GM19467 (cell line): ENCODE measurements around the gene ZSWIM6.

Experiments
- ATAC-seq: cut with Tn5 transposase; IDR thresholded peaks from one replicate; pipeline ENCODE4 v1.9.1; 2021; ENCODE audit warnings: mild to moderate bottlenecking, moderate library complexity; ENCODE audit not compliant: unreplicated experiment

The ZSWIM6 gene

DNA sequence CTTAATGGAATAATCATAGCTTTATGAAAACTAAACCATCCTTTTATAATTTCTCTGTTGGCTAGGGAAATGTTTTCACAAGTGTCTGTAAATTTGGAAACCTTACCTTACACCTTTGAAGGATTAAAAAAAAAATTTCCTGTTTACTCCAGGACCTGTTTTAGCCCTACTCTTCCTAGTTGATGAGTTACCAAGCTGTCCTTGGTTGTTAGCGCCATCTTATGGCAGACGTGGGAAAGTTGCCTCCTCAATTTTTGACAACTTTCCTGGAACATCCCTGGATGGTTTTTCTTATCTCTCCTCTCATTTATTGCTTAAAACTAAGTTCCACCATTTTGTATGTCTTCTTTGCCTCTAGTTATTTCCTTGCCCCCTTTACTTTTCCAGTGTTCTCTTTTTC lies 25.7 kb downstream of the ZSWIM6 start:
- no peak for ATAC-seq

DNA sequence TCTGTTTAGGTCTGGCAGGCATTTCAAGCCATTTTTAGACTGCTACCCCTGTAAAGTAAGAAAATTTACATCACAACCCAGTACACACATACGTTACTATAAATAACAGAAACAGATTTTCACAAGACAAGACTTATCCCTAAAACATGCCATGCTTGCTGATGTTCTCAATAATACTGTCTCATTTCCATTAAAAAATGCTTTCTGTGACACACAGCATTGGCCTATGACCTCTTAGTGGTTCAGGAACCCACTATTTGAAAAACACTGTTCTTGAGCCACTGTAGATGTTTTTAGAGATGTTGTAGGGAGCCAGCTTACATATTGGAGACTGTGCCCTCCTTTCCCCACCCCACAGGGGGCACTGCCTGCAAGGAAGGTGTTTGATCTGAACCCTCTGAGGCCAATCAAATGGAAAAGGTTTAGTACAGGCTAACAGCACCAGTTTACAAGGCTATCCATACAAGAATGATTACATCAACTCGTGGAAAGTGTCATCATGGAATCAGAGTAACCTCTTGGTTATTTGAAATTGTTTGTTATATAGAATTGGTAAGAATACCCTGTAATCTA lies 30.8 kb downstream of the ZSWIM6 start:
- no peak for ATAC-seq

DNA sequence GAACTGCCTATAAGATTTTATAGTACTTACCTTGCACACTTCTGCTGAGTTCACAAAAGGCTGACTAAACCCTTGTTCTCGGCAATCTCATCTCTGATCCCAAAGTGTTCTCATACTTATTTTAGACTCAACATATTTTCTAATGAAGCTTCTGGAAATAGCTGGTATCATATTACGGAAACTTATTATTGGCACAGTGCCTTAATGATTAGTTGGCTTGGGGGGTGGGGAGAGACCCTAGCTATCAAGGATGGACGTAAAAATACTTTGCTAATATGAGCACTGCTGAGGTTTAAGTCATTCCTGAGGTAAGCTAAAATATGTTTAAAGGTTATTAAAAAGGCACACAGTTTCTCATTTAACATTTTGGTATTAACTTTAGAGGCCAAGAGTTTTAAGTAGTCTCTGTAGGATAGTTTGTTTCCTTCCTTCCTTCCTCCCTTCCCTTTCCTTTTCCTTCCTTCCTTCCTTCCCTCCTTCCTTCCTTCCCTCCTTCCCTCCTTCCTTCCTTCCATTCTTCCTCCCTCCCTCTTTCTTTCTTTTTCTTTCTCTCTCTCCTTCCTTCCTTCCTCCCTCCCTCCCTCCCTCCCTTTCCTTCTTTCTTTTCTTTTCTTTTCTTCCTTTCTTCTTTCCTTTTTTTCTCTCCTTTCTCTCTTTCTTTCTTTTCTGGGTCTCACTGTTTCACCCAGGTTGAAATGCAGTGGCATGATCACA lies 31.5 kb downstream of the ZSWIM6 start:
- ATAC-seq, result no peak

GRCh38 chr5:61366497-61367240 lies 34.6 kb downstream of the ZSWIM6 start:
- no peak for ATAC-seq

- ATAC-seq, result no peak
These were observed 38.4 kb downstream of the ZSWIM6 start for GRCh38 chr5:61370506-61370905.

DNA sequence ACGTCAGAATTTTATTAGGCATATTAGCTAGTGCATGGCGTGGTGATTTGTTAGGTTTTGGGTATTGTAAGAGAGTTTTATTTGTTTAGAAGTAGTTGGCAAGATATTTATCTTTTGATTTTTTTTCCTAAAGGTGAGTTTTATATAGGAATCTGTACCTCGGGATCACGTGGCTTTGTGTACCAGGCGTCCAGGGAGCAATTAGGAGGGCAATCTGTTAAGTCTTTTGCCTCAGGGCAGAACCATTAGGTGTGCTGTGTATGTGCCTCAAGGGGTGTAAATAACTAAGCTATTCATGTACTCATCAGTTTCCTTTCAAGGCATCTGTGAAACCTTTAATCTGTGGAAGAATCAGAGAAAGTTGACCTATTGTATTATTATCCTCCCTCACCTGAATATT lies 39.4 kb downstream of the ZSWIM6 start:
- ATAC-seq, result no peak

- no peak for ATAC-seq
These were observed 47.6 kb downstream of the ZSWIM6 start for GRCh38 chr5:61379677-61380076.

DNA sequence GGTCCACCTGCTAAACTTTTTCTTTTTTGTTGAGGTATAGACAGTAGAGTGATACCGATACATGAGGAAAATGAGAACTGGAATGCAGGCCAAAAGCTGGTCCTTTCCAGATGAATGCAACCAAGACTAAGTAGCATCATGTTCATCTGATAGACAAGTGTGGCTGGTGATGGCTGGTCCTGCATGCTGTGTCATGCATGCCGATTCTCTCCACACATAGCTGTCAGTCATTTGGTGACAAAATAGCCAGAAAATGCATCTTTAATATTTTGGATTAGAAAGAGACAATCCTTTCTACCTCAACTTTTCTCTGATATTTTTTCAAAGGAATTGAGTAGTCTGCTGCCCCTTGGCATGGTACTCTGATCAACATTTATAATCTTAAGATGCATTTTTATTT lies 49.9 kb downstream of the ZSWIM6 start:
- no peak for ATAC-seq

- ATAC-seq, result no peak
These were observed 53.6 kb downstream of the ZSWIM6 start for GRCh38 chr5:61385627-61386026.

- no peak for ATAC-seq
These were observed 54.2 kb downstream of the ZSWIM6 start for GRCh38 chr5:61386045-61386800.

DNA sequence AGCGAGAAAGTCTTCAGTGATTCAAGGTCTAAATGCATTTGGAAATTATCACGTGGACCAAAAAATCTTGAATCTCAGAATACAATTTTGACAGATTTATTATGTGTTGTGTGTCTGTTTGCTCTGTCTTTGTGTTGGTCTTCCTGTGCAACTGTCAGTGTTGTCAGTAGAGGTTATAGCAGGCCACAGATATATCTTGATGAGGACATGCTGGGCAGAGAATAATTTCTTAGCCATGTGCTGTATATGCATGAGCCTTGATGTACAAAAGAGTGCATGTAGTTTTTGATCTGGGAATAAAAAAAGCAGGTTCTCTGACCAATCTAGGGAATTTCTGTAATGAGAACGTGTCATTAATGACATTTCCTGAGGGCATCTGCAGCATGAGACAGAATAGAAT lies 57.6 kb downstream of the ZSWIM6 start:
- no peak for ATAC-seq

DNA sequence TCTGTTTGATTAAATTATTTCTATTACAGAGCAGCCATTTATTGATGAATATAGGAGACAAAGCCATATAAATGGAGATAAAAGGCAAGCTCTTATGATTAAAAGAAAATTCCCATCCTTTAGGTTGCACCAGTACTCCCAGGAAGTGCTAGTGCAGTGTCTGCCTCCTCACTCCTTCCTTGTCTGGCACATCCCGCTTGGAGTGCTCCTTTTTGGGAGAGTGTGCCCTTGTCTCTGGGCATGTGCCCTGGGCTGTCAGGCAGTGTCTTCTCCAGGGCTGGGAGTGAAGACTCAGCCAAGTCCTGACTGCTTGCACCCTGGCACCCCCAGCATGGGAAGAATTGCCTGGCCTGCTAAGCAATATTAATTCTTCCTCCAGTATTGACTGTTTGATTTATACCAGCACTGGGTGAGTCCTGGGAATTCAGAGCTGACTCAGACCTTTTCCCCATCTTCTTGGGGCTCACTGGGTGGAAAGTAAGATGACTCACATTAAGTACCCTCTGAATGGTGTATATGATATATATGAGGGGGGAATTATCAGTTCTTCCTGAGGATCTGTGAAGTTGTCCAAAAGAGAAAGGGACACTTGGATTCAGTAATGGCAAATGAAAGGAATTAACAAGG lies 62.1 kb downstream of the ZSWIM6 start:
- ATAC-seq, result no peak

DNA sequence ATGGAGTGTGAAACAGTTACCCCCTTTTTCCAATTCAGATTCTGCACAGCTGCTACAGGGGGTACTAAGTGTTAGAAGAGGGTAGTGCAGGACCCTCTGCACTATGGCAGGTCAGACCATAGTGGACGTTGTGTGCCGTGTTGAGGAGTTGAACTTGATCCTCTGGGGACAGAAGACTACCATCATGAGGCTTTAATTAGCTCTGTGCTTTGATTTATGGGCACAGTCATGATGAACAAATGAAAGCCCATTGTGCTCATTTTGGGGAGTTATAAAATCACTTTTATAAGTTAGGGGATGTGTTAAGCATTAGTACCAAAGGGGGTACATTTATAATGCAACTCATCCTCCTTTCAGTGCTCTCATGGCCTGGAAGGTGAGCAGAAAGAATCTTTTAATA lies 62.7 kb downstream of the ZSWIM6 start:
- ATAC-seq, result no peak

GRCh38 chr5:61397238-61397637 lies 65.2 kb downstream of the ZSWIM6 start:
- ATAC-seq, result no peak

- no peak for ATAC-seq
These were observed 65.9 kb downstream of the ZSWIM6 start for GRCh38 chr5:61397937-61398336.

GRCh38 chr5:61398440-61398839 lies 66.4 kb downstream of the ZSWIM6 start:
- ATAC-seq, result no peak

GRCh38 chr5:61399679-61400078 lies 67.6 kb downstream of the ZSWIM6 start:
- no peak for ATAC-seq

- no peak for ATAC-seq
These were observed 69.7 kb downstream of the ZSWIM6 start for GRCh38 chr5:61401726-61402125.

DNA sequence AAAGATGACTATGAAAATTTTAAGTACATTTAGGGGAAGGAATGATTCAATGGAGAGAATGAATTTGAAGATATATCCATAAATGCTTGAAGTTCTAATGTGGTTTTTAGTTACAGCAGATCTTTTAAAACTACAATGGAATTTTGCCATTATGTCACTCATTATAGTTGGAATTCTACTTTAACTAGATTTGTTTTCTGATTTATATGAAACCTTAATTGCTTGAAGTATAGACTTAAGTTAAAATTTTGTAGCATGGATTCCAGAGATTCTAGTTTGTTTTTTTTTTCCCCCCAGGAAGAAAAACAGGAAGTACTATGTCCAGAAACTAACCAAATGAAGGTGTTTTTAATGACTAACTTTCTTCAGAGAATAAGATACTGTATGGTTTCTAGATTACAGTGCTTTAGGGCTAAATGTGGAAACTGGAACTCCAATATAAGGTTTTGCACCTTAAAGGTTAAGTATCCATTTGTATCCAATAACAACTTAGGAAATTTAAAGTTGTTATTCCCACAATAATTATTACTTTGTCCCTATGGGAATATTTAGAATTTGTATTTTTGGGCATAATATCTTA lies 70.3 kb downstream of the ZSWIM6 start:
- ATAC-seq, result no peak

GRCh38 chr5:61402970-61403900 lies 71.2 kb downstream of the ZSWIM6 start:
- ATAC-seq, result no peak
